H1 (cell line): ENCODE measurements around the gene CARM1. TPM values are rescaled to one million over a fixed set of nuclear protein-coding genes. Genes with fewer than 3 reads are reported as not detected.

Source experiments
- CTCF ChIA-PET: fragments of 300-600 bp; sonication (Branson Sonifier 250); formaldehyde crosslinking; loops from one replicate; lab custom pipeline; 2021; ENCODE audit not compliant: partially characterized antibody; lab: Charles Lee
- POLR2A ChIA-PET: fragments of 300-600 bp; sonication (Branson Sonifier 250); formaldehyde crosslinking; loops from one replicate; lab custom pipeline; 2021; ENCODE audit warnings: inconsistent platforms; ENCODE audit not compliant: partially characterized antibody; lab: Charles Lee
- DNase-seq, 2 experiments: peaks; one replicate each; pipeline versions ENCODE4 v3.0.0 to v3.0.0-alpha.2; 2010 to 2022; ENCODE audit warnings: low spot score in 2 of 2, low read depth in 1 of 2, mixed read lengths in 1 of 2
- FAIRE-seq: peaks from 2 replicates; lab custom pipeline; 2011; peaks lifted over from hg19 to GRCh38; lab: Jason Lieb, UNC
- H2AFZ ChIP-seq: 2 replicates; pipeline ENCODE4 v1.8.1; 2012; ENCODE audit warnings: low read length, inconsistent platforms
- H2AK5ac ChIP-seq: 2 replicates; pipeline ENCODE4 v1.6.1; 2013; ENCODE audit warnings: low read depth, low read length
- H2BK120ac ChIP-seq: replicated peaks from 2 replicates; pipeline ENCODE3; 2013; ENCODE audit warnings: low read depth, low read length, inconsistent platforms
- H2BK12ac ChIP-seq: 2 replicates; pipeline ENCODE4 v1.6.1; 2013; ENCODE audit warnings: low read depth, low read length
- H2BK15ac ChIP-seq: 2 replicates; pipeline ENCODE4 v1.6.1; 2013; ENCODE audit warnings: low read length
- H2BK20ac ChIP-seq: 2 replicates; pipeline ENCODE4 v1.6.1; 2013; ENCODE audit warnings: low read length
- H2BK5ac ChIP-seq: 2 replicates; pipeline ENCODE4 v1.6.1; 2013; ENCODE audit warnings: low read depth, low read length
- H3K14ac ChIP-seq: 2 replicates; pipeline ENCODE4 v1.6.1; 2013; ENCODE audit warnings: inconsistent platforms; ENCODE audit not compliant: insufficient read length
- H3K18ac ChIP-seq: 2 replicates; pipeline ENCODE4 v1.6.1; 2013; ENCODE audit warnings: low read length; ENCODE audit errors: extremely low read depth
- H3K23ac ChIP-seq: 2 replicates; pipeline ENCODE4 v1.6.1; 2013; ENCODE audit warnings: inconsistent platforms; ENCODE audit not compliant: insufficient read length
- H3K23me2 ChIP-seq: 2 replicates; pipeline ENCODE4 v1.6.1; 2013; ENCODE audit warnings: low read depth, low read length
- H3K27ac ChIP-seq: 2 replicates; pipeline ENCODE4 v1.6.1; 2011; ENCODE audit warnings: low read depth, low read length, inconsistent platforms
- H3K27me3 ChIP-seq, 4 experiments: replicated peaks in 1 of 4; 1 replicate in 1 of 4; 2 replicates in 3 of 4; pipeline versions ENCODE4 v1.6.1 to v1.8.1; 2011 to 2013; ENCODE audit warnings: low read length in 3 of 4, mild to moderate bottlenecking in 3 of 4, inconsistent platforms in 2 of 4, mixed read lengths in 2 of 4, moderate library complexity in 1 of 4; ENCODE audit not compliant: control insufficient read depth in 3 of 4, insufficient read depth in 3 of 4; ENCODE audit errors: extremely low read depth in 1 of 4
- H3K36me3 ChIP-seq, 4 experiments: 2 replicates each; pipeline versions ENCODE4 v1.6.1 to v1.8.1; 2011 to 2013; ENCODE audit warnings: mild to moderate bottlenecking in 4 of 4, low read length in 3 of 4, moderate library complexity in 2 of 4, control low read depth in 1 of 4, inconsistent platforms in 1 of 4; ENCODE audit not compliant: insufficient read depth in 4 of 4, control insufficient read depth in 2 of 4
- H3K4ac ChIP-seq: replicated peaks from 2 replicates; pipeline ENCODE3; 2013; ENCODE audit warnings: low read length, low read depth, mixed read lengths, inconsistent platforms; ENCODE audit not compliant: insufficient read length
- H3K4me1 ChIP-seq, 4 experiments: replicated peaks in 1 of 4; 1 replicate in 1 of 4; 2 replicates in 3 of 4; pipeline versions ENCODE4 v1.6.1 to v1.8.1; 2011 to 2013; ENCODE audit warnings: low read length in 3 of 4, inconsistent platforms in 2 of 4, mixed read lengths in 1 of 4; ENCODE audit not compliant: insufficient read depth in 4 of 4, control insufficient read depth in 3 of 4
- H3K4me2 ChIP-seq, 2 experiments: 2 replicates each; pipeline versions ENCODE4 v1.6.1 to v1.8.1; 2011 to 2013; ENCODE audit warnings: low read depth in 2 of 2, low read length in 2 of 2, control low read depth in 1 of 2, inconsistent platforms in 1 of 2, mild to moderate bottlenecking in 1 of 2; ENCODE audit not compliant: insufficient read depth in 1 of 2
- H3K4me3 ChIP-seq, 4 experiments: fragments of 200-600, 300-600 bp in 1 of 4; sonication (generic), shearing (Covaris generic), sonication (Bioruptor Twin) in 1 of 4; 2 replicates each; pipeline versions ENCODE4 v1.5.1 to v1.8.1; 2011 to 2016; ENCODE audit warnings: low read length in 4 of 4, low read depth in 3 of 4, control low read depth in 2 of 4, inconsistent platforms in 2 of 4, mild to moderate bottlenecking in 2 of 4, mixed read lengths in 1 of 4, moderate library complexity in 1 of 4; ENCODE audit not compliant: insufficient read depth in 2 of 4; ENCODE audit errors: extremely low read depth in 1 of 4
- H3K56ac ChIP-seq: replicated peaks from 2 replicates; pipeline ENCODE3; 2013; ENCODE audit warnings: low read depth, mild to moderate bottlenecking, mixed read lengths, low read length, inconsistent platforms; ENCODE audit not compliant: insufficient read length
- H3K79me1 ChIP-seq: 2 replicates; pipeline ENCODE4 v1.6.1; 2013; ENCODE audit warnings: low read depth, low read length, control low read depth
- H3K79me2 ChIP-seq, 2 experiments: 2 replicates each; pipeline versions ENCODE4 v1.6.1 to v1.8.1; 2012 to 2013; ENCODE audit warnings: low read length in 2 of 2, mild to moderate bottlenecking in 2 of 2, inconsistent platforms in 1 of 2; ENCODE audit not compliant: insufficient read depth in 2 of 2, control insufficient read depth in 1 of 2
- H3K9ac ChIP-seq, 4 experiments: replicated peaks in 1 of 4; 1 replicate in 1 of 4; 2 replicates in 3 of 4; pipeline versions ENCODE4 v1.6.1 to v1.8.1; 2011 to 2013; ENCODE audit warnings: low read depth in 3 of 4, low read length in 3 of 4, control low read depth in 2 of 4, mild to moderate bottlenecking in 2 of 4, moderate library complexity in 2 of 4, inconsistent platforms in 1 of 4; ENCODE audit errors: extremely low read depth in 1 of 4
- H3K9me3 ChIP-seq, 2 experiments: 2 replicates each; pipeline versions ENCODE4 v1.6.1 to v1.8.1; 2012 to 2013; ENCODE audit warnings: mild to moderate bottlenecking in 2 of 2, moderate library complexity in 2 of 2, control low read depth in 1 of 2, inconsistent platforms in 1 of 2, low read depth in 1 of 2, low read length in 1 of 2, mixed read lengths in 1 of 2; ENCODE audit not compliant: insufficient read depth in 2 of 2
- H4K20me1 ChIP-seq, 2 experiments: replicated peaks in 1 of 2; 2 replicates each; pipeline versions ENCODE3 to v1.8.1; 2011 to 2013; ENCODE audit warnings: inconsistent platforms in 2 of 2, low read length in 2 of 2, mild to moderate bottlenecking in 1 of 2; ENCODE audit not compliant: insufficient read depth in 2 of 2, control insufficient read depth in 1 of 2
- H4K5ac ChIP-seq: 2 replicates; pipeline ENCODE4 v1.6.1; 2013; ENCODE audit warnings: low read length, low read depth, mixed read lengths, inconsistent platforms; ENCODE audit not compliant: insufficient read length
- H4K8ac ChIP-seq: 2 replicates; pipeline ENCODE4 v1.8.0; 2013; ENCODE audit warnings: mild to moderate bottlenecking, moderate library complexity, low read length, inconsistent platforms; ENCODE audit not compliant: insufficient read depth; ENCODE audit errors: extremely low read depth
- H4K91ac ChIP-seq: replicated peaks from 2 replicates; pipeline ENCODE3; 2013; ENCODE audit warnings: low read length, mixed read lengths, inconsistent platforms; ENCODE audit not compliant: insufficient read length
- BCL11A ChIP-seq, 2 experiments: IDR thresholded peaks; one replicate each; pipeline ENCODE4 v1.6.1; 2011; ENCODE audit warnings: low read depth in 2 of 2, low read length in 2 of 2, mild to moderate bottlenecking in 2 of 2
- CTBP2 ChIP-seq: IDR thresholded peaks from 2 replicates; pipeline ENCODE4 v1.7.0; 2011; ENCODE audit warnings: borderline replicate concordance, mild to moderate bottlenecking, moderate library complexity, mixed read lengths, low read length; ENCODE audit not compliant: insufficient read depth, insufficient read length
- KDM1A ChIP-seq: fragments of 200-600, 300-600 bp; sonication (generic); IDR thresholded peaks from 2 replicates; pipeline ENCODE4 v1.7.1; 2016; ENCODE audit warnings: mild to moderate bottlenecking, low read length, borderline replicate concordance
- MAFK ChIP-seq: IDR thresholded peaks from 2 replicates; pipeline ENCODE4 v1.6.1; 2012; ENCODE audit warnings: low read depth, mild to moderate bottlenecking, improper control_type of control experiment, low read length
- NANOG ChIP-seq: IDR thresholded peaks from 2 replicates; pipeline ENCODE4 v1.6.1; 2011; ENCODE audit warnings: low read length, low read depth, mild to moderate bottlenecking, inconsistent platforms; ENCODE audit not compliant: insufficient read depth, poor library complexity, severe bottlenecking
- YY1 ChIP-seq: IDR thresholded peaks from 2 replicates; pipeline ENCODE4 v1.6.1; 2011; ENCODE audit warnings: low read depth, mild to moderate bottlenecking, low read length
- WGBS, 2 experiments: shearing (Covaris generic) in 1 of 2; methylation state at CpG; one replicate each; pipeline versions ENCODE4 v1.1.6 to v1.1.7; 2013 to 2015; ENCODE audit warnings: low lambda C conversion rate in 2 of 2, mixed read lengths in 2 of 2, inconsistent platforms in 1 of 2, low coverage in 1 of 2, missing lambda C conversion rate in 1 of 2; ENCODE audit not compliant: insufficient replicate concordance in 2 of 2, insufficient coverage in 1 of 2, insufficient read length in 1 of 2; ENCODE audit errors: extremely low coverage in 1 of 2, missing lambda C conversion rate in 1 of 2; 5-methylcytosine and 5-hydroxymethylcytosine counted together
- polyA plus RNA-seq, 7 experiments: library from polyadenylated mRNA; depleted of rRNA in 3 of 7; stranded (reverse) in 5 of 7; unstranded in 2 of 7; fragments of >200 nt in 5 of 7; fragments of 200-250 nt in 2 of 7; gene quantifications; 1 replicate in 5 of 7; 2 replicates in 1 of 7; 4 replicates in 1 of 7; pipeline versions ENCODE4 v1.2.1 to v1.2.3, GENCODE V29; 2011 to 2013; ENCODE audit warnings: missing spikeins in 2 of 7, mixed read lengths in 2 of 7
- total RNA-seq: library from RNA; stranded (reverse); fragmentation: NEBNext Ultra II Directional; extraction: Animal tissue kit (Norgen Biotek cat#: 25700); gene quantifications from 2 replicates; pipeline ENCODE4 v1.2.1, GENCODE V29; 2021

The CARM1 gene
- total and polyA plus RNA-seq, 2 of the 8 experiments (the other 6 are each of a cell fraction or from before 2014, with no cell fraction given) = 134 to 164 TPM

GRCh38 chr19:10915130-10916091 is 44.1 kb downstream of the CARM1 start:
- no peak overlapping the region for H3K27ac ChIP-seq

More at GRCh38 chr19:10915130-10916091, 44.1 kb downstream of the CARM1 start:
- Histone ChIP-seq H2AK5ac (no peak overlapping the region), H3K27me3 (no peaks in the 10 kb centered on the region), H2AFZ (no peak overlapping the region), H3K9me3 (no peaks in the 10 kb centered on the region), H2BK20ac (no peak overlapping the region), H2BK120ac (no peak overlapping the region), H2BK5ac (no peak overlapping the region; the same call in 1 of the 2 replicates), H3K4me2 (no peak overlapping the region), H3K79me2 (no peaks in the 10 kb centered on the region), H3K14ac (no peak overlapping the region)
- FAIRE-seq (no peak), DNase-seq (no peak)
- TF ChIP-seq BCL11A (IDR thresholded peaks at IDR 0.05; ENCODE audit: low read depth in 2 of 2, low read length in 2 of 2) (no peak), MAFK (no peak), NANOG (no peak), CTBP2 (no peak), YY1 (no peak), KDM1A (no peak)
- TF ChIP-seq, all 59 proteins: peak for 0
- Histone ChIP-seq H3K23me2 (no peaks in the 10 kb centered on the region), H4K5ac (no peak overlapping the region), H4K20me1 (peaks cover 3 to 14% of the 10 kb centered on the region in 2 experiments), H3K4ac (no peak overlapping the region), H3K4me3 (no peak overlapping the region), H4K91ac (no peak overlapping the region), H3K56ac (no peak overlapping the region), H3K4me1 (no peaks in the 10 kb centered on the region; a peak in 2 of 7 replicates), H2BK15ac (no peak overlapping the region), H4K8ac (no peak overlapping the region), H3K9ac (no peak overlapping the region), H3K18ac (no peak overlapping the region), H3K36me3 (peaks cover 11 to 33% (median 25%) of the 10 kb centered on the region in 4 experiments; a peak in 7 of 8 replicates), H3K23ac (no peak overlapping the region), H2BK12ac (no peak overlapping the region), H3K79me1 (peaks cover 2% of the 10 kb centered on the region)
- WGBS, 2 experiments = 94% methylated on average over 19 of the region's 19 CpGs; no CpG with 5 or more reads in 1 of the 2 experiments
- ChIA-PET CTCF (interaction anchor here (0.9 to 2.2 kb wide), 5 partner anchors 10 to 51 kb away, joined by 3 to 6 read pairs (median 4); no protein-coding TSS in a partner anchor), POLR2A (interaction anchor here (0.9 to 2.1 kb wide), 5 partner anchors 9 to 43 kb away, joined by 3 to 8 read pairs (median 4); no protein-coding TSS in a partner anchor)
